AG10803 (cell line): ENCODE measurements around the gene CAV1.

ENCODE experiments used
- DNase-seq: peaks from one replicate; pipeline ENCODE4 v3.0.0; 2010; ENCODE audit warnings: low read depth
- H3K4me3 ChIP-seq: 2 replicates; pipeline ENCODE4 v1.5.1; 2011; ENCODE audit warnings: mild to moderate bottlenecking, low read length, control low read depth
- CTCF ChIP-seq: conservative IDR thresholded peaks from 2 replicates; pipeline ENCODE4 v1.5.1; 2011; ENCODE audit warnings: mild to moderate bottlenecking, low read length, control low read depth, inconsistent platforms

CAV1 gene

GRCh38 chr7:116491887-116492653 lies 32.8 kb upstream of the CAV1 start:
- TF ChIP-seq CTCF: no peak
- DNase-seq: no peak
- H3K4me3 ChIP-seq: no peak overlapping the region

- no peak for DNase-seq
- TF ChIP-seq CTCF: no peak
- no peak overlapping the region for H3K4me3 ChIP-seq
These were observed 32.2 kb upstream of the CAV1 start for GRCh38 chr7:116492654-116493109.

GRCh38 chr7:116493449-116493848 lies 31.4 kb upstream of the CAV1 start:
- no peak for TF ChIP-seq CTCF
- no peak for DNase-seq
- no peak overlapping the region for H3K4me3 ChIP-seq

GRCh38 chr7:116494472-116494871 lies 30.4 kb upstream of the CAV1 start:
- no peak for TF ChIP-seq CTCF
- H3K4me3 ChIP-seq: no peak overlapping the region
- peak; percentile 30 for DNase-seq

- H3K4me3 ChIP-seq: no peak overlapping the region
- peak; percentile 66 for DNase-seq
- no peak for TF ChIP-seq CTCF
These were observed 29.1 kb upstream of the CAV1 start for GRCh38 chr7:116495736-116496135.

GRCh38 chr7:116496653-116497052 lies 28.2 kb upstream of the CAV1 start:
- TF ChIP-seq CTCF: no peak
- DNase-seq: no peak
- H3K4me3 ChIP-seq: no peak overlapping the region

GRCh38 chr7:116497708-116498107 lies 27.1 kb upstream of the CAV1 start:
- no peak for TF ChIP-seq CTCF
- H3K4me3 ChIP-seq: no peak overlapping the region
- no peak for DNase-seq
